Measurements from ENCODE around the gene KIF1A.
"Not testable (repeated sequence)": the region's sequence is repeated elsewhere in the genome, so short reads cannot be mapped to it uniquely, and the experiment has no call there.

KIF1A gene

DNA sequence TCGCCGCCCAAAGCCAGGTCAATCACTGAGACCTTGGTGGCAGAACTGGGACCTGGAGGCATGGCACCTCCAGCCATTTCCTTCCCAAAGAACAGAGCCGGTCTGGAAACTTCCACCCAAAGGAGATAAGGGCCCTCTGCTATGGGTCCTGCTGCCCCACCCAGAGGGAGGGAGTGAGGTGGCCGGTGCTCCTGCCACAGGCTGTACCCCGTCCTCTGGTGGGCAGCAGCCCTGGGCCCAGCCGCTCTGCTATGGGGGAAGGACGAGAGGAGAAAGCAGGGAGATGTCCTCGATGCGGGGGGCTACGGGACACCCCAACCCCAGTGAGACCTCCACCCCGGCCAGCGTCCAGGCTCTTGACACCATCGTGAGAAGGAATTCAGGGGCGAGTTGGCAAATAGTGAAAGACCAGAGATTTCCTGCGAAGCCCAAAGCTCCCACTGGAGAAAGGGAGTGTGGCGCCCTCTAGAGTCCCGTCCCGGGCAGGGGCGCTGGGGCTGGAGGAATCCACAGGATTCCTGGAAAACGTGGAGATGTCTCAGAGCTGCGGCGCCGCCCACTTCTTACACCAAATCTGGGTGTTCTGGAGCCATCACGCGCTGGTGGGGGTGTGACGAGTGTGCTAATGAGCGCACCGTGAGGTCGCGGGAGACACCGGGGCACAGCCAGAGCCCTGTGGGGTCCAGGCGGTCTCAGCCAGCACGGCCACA, 121.0 kb downstream of the KIF1A start:
- not testable (repeated sequence) for H3K4me3 ChIP-seq (ENCODE audit: control insufficient read depth, low read depth, low read length); DNase-seq (ENCODE audit: low read depth)

GRCh38 chr2:240696469-240696868, 123.5 kb downstream of the KIF1A start:
- not testable (repeated sequence) for H3K4me3 ChIP-seq (ENCODE audit: control insufficient read depth, low read depth, low read length); DNase-seq (ENCODE audit: low read depth)

DNA sequence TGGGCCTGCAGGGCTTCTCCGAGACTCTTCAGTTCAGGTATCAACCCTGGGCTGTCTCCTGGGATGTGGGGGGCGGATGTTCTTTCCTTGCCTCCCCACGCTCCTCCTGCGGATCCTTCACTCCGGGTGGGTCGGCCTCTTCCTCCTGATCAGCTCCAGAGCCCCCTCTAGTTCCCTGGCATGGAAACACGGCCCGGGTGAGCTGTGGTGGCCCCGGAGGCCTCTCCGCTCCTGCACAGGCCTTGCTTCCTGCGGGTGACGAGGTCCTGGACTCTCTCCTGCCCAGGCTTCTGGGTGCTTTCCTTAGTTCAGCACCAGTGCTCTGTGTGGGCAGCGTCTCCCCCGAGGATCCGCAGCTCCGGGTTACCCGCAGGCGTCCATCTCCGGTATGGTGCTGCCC, 124.4 kb downstream of the KIF1A start:
- DNase-seq (ENCODE audit: low read depth); H3K4me3 ChIP-seq (ENCODE audit: control insufficient read depth, low read depth, low read length): not testable (repeated sequence)

DNA sequence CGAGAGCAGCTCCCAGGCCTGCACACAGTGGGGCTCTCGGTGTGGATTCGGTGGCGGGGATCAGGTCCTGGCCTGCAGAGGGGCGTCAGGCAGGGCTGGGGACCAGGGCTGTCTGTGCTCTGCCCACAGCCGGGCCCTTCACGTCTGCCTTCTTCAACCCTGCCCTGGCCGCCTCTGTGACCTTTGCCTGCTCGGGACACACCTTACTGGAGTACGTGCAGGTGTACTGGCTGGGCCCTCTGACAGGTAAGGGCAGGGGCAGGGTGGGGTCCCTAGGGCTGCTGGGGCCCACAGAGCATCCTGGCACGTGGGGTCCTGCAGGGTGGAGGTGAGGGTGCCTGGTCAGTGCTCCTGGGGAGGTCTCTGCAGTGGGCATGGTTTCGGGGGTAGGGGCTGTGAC, 125.7 kb downstream of the KIF1A start:
- DNase-seq (ENCODE audit: low read depth); H3K4me3 ChIP-seq (ENCODE audit: control insufficient read depth, low read depth, low read length): not testable (repeated sequence)

- DNase-seq (ENCODE audit: low read depth); H3K4me3 ChIP-seq (ENCODE audit: control insufficient read depth, low read depth, low read length): not testable (repeated sequence)
These were observed 127.1 kb downstream of the KIF1A start for GRCh38 chr2:240692583-240693561.

- DNase-seq (ENCODE audit: low read depth); H3K4me3 ChIP-seq (ENCODE audit: control insufficient read depth, low read depth, low read length): not testable (repeated sequence)
These were observed 128.2 kb downstream of the KIF1A start, which contains the start of gene AQP12A for GRCh38 chr2:240691631-240692420. TSS of gene AQP12A (plus strand) at chr2:240691866. CDS start at chr2:240691914, 48 bp downstream.

- not testable (repeated sequence) for H3K4me3 ChIP-seq (ENCODE audit: control insufficient read depth, low read depth, low read length); DNase-seq (ENCODE audit: low read depth)
These were observed 129.0 kb downstream of the KIF1A start for GRCh38 chr2:240691075-240691427.

GRCh38 chr2:240690421-240691074, 129.5 kb downstream of the KIF1A start:
- not testable (repeated sequence) for DNase-seq (ENCODE audit: low read depth); H3K4me3 ChIP-seq (ENCODE audit: control insufficient read depth, low read depth, low read length)

DNA sequence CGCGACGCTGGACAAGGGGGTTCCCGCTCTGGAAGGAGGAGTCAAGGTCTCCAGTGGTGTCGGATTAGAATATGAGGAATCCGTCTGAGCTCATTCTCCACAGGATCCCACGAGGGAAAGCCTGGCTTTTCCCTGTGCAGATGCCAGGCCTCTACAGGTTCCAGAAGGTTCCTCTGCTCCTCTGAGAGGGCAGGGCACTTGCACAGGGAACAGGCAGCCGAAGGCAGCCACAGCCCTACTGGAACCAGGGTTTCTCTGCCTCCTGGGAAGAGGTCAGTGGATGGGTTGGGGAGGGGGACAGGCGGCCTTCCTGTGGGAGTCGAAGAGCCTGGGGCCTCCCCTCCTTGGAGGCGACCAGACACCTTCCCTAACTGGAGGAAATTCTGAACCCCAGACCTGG, 130.0 kb downstream of the KIF1A start:
- TF ChIP-seq CTCF (IDR thresholded peaks at IDR 0.05; ENCODE audit: control insufficient read depth, insufficient read depth, low read depth, low read length, missing control alignments) = no peak
- DNase-seq (ENCODE audit: low read depth) = no peak
- H3K4me3 ChIP-seq (ENCODE audit: control insufficient read depth, low read depth, low read length) = no peak overlapping the region

- no peak for TF ChIP-seq CTCF (IDR thresholded peaks at IDR 0.05; ENCODE audit: control insufficient read depth, insufficient read depth, low read depth, low read length, missing control alignments)
- H3K4me3 ChIP-seq (ENCODE audit: control insufficient read depth, low read depth, low read length) = no peak overlapping the region
- DNase-seq (ENCODE audit: low read depth) = no peak
These were observed 131.5 kb downstream of the KIF1A start for GRCh38 chr2:240688553-240688919.

Data from AG09309 (cell line).